Ammon's horn (tissue), 1 donor: ENCODE results near the gene FOXD4L5.
"Not testable (repeated sequence)": the region's sequence is repeated elsewhere in the genome, so short reads cannot be mapped to it uniquely, and the experiment has no call there.

Source experiments
- DNase-seq: peaks from one replicate; pipeline ENCODE4 v3.0.0-alpha.2; 2016; ENCODE audit warnings: low spot score

Gene FOXD4L5

DNA sequence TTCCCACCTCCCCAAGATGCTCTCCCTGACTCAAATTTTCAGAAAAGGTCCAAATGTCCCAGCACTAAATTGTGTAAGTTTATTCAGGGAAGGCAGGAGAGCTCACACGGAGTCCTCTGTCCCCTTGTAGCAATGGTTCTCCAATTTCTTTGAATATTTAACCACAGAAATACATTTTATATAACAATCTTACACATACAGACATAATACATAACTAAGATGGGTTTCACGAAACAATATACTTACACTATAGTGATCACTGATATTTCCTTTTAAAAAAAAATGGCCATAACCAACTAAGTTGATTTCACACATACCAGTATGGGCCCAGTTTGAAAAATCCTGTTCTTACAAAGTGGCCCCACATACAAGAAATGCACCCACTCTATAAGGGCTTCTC lies at the start of gene FOXD4L5:
Gene FOXD4L5 (minus strand): TSS at position 101 of the 400 bp plus-strand sequence. CDS start 832 bp downstream, outside the sequence.
- not testable (repeated sequence) for DNase-seq

- not testable (repeated sequence) for DNase-seq
Observed at GRCh38 chr9:65283943-65284342, 1.1 kb downstream of the FOXD4L5 start.

- DNase-seq: not testable (repeated sequence)
Observed at GRCh38 chr9:65282976-65283375, 2.0 kb downstream of the FOXD4L5 start.
